K562 (cell line): ENCODE measurements around the gene COX19. TPM values are rescaled to one million over a fixed set of nuclear protein-coding genes. Genes with fewer than 3 reads are reported as not detected.
A peak's percentile ranks its signal among the peaks of the same experiment; 100 is the strongest.

Experiments used
- ATAC-seq: fragments of 200-7000 bp; cut with Tn5 transposase; 3 replicates; pipeline ENCODE4 v1.9.1; 2020; ENCODE audit warnings: moderate library complexity
- BruUV-seq: library from RNA; stranded (reverse); fragments of 400-500 nt; replicated peaks from 2 replicates; lab custom pipeline; 2021; lab: Mats Ljungman, UMichigan
- CTCF ChIA-PET: fragments of 300-600 bp; formaldehyde crosslinking; extraction: SDS; loops from one replicate; lab custom pipeline; 2021; ENCODE audit warnings: low intra/inter-chr PET ratio; lab: Yijun Ruan, JAX
- POLR2A ChIA-PET: fragments of 300-600, 350-650 bp; sonication (Branson Sonifier 250); formaldehyde crosslinking; extraction: SDS; loops from one replicate; lab custom pipeline; 2021; ENCODE audit warnings: antibody characterized with exemption, inconsistent platforms; lab: Yijun Ruan, JAX
- DNase-seq, 4 experiments: peaks; one replicate each; pipeline versions ENCODE4 v3.0.0 to v3.0.0-alpha.2; 2011 to 2018; ENCODE audit warnings: low spot score in 3 of 4, mixed read lengths in 3 of 4; ENCODE audit errors: extremely low read depth in 1 of 4
- FAIRE-seq: peaks from 2 replicates; lab custom pipeline; 2011; peaks lifted over from hg19 to GRCh38; lab: Jason Lieb, UNC
- H2AFZ ChIP-seq: 2 replicates; pipeline ENCODE4 v1.6.0; 2011; ENCODE audit warnings: low read depth, low read length, control low read depth, inconsistent platforms
- H3K27ac ChIP-seq: fragments of 200-600 bp; 3 replicates; pipeline ENCODE4 v1.8.0; 2011; ENCODE audit warnings: low read depth, mild to moderate bottlenecking, control low read depth, inconsistent platforms, low read length, moderate library complexity, mixed read lengths; ENCODE audit errors: extremely low read depth
- H3K27me3 ChIP-seq, 2 experiments: fragments of 300-600 bp in 1 of 2; 2 replicates in 1 of 2; 3 replicates in 1 of 2; pipeline versions ENCODE4 v1.6.0 to v1.8.0; 2011; ENCODE audit warnings: inconsistent platforms in 2 of 2, low read length in 2 of 2, mild to moderate bottlenecking in 1 of 2, mixed read lengths in 1 of 2, moderate library complexity in 1 of 2; ENCODE audit not compliant: control insufficient read depth in 2 of 2, insufficient read depth in 2 of 2
- H3K36me3 ChIP-seq: fragments of 300-600 bp; 3 replicates; pipeline ENCODE4 v1.8.0; 2011; ENCODE audit warnings: mild to moderate bottlenecking, low read length, inconsistent platforms; ENCODE audit not compliant: control insufficient read depth, insufficient read depth
- H3K4me1 ChIP-seq, 2 experiments: fragments of 200-600 bp in 1 of 2; replicated peaks in 1 of 2; 2 replicates in 1 of 2; 3 replicates in 1 of 2; pipeline versions ENCODE4 v1.5.1 to v1.8.0; 2011; ENCODE audit warnings: inconsistent platforms in 2 of 2, low read length in 2 of 2, mild to moderate bottlenecking in 1 of 2, mixed read lengths in 1 of 2, moderate library complexity in 1 of 2; ENCODE audit not compliant: control insufficient read depth in 2 of 2, insufficient read depth in 2 of 2
- H3K4me2 ChIP-seq: 2 replicates; pipeline ENCODE4 v1.6.1; 2011; ENCODE audit warnings: low read length, control low read depth, inconsistent platforms, mixed read lengths; ENCODE audit not compliant: insufficient read depth
- H3K4me3 ChIP-seq: fragments of 200-600 bp; sonication (generic), shearing (Covaris generic); 2 replicates; pipeline ENCODE4 v1.5.1; 2016; ENCODE audit warnings: control low read depth, inconsistent platforms
- H3K79me2 ChIP-seq: fragments of 200-600 bp; 3 replicates; pipeline ENCODE4 v1.8.0; 2011; ENCODE audit warnings: low read length, inconsistent platforms; ENCODE audit not compliant: control insufficient read depth, insufficient read depth
- H3K9ac ChIP-seq, 2 experiments: 2 replicates each; pipeline versions ENCODE4 v1.6.0 to v1.6.1; 2011; ENCODE audit warnings: low read depth in 2 of 2, low read length in 2 of 2, control low read depth in 1 of 2, inconsistent platforms in 1 of 2, mild to moderate bottlenecking in 1 of 2, mixed read lengths in 1 of 2; ENCODE audit not compliant: insufficient read depth in 1 of 2
- H3K9me1 ChIP-seq: one replicate; pipeline ENCODE4 v1.6.0; 2011; ENCODE audit warnings: inconsistent platforms, mild to moderate bottlenecking, low read length, moderate library complexity; ENCODE audit not compliant: control insufficient read depth, insufficient read depth
- H3K9me3 ChIP-seq: replicated peaks from 2 replicates; pipeline ENCODE4 v1.5.1; 2011; ENCODE audit warnings: low read depth, low read length, inconsistent platforms; ENCODE audit not compliant: control insufficient read depth, insufficient read depth
- H4K20me1 ChIP-seq: replicated peaks from 2 replicates; pipeline ENCODE4 v1.6.1; 2011; ENCODE audit warnings: low read length, inconsistent platforms, mixed read lengths; ENCODE audit not compliant: control insufficient read depth, insufficient read depth
- ARID3A ChIP-seq: IDR thresholded peaks from 2 replicates; pipeline ENCODE4 v1.6.1; 2012; ENCODE audit warnings: low read depth, low read length, improper control_type of control experiment, borderline replicate concordance
- CBX1 ChIP-seq: sonication (generic); IDR thresholded peaks from 2 replicates; pipeline ENCODE4 v1.6.1; 2016; ENCODE audit warnings: antibody characterized with exemption, low read depth, mild to moderate bottlenecking
- CGGBP1 ChIP-seq: fragments of 250-450 bp; sonication (Bioruptor Pico); IDR thresholded peaks from 2 replicates; pipeline ENCODE4 v1.9.0; 2021; ENCODE audit warnings: mild to moderate bottlenecking
- GTF2A2 ChIP-seq: IDR thresholded peaks from 2 replicates; pipeline ENCODE4 v1.6.1; 2016; ENCODE audit warnings: mild to moderate bottlenecking, missing genetic modification characterization, missing compliant biosample characterization
- HMBOX1 ChIP-seq: sonication (generic); IDR thresholded peaks from 2 replicates; pipeline ENCODE4 v1.6.1; 2016
- HOXB6 ChIP-seq: fragments of 250-450 bp; sonication (Bioruptor Pico); IDR thresholded peaks from 2 replicates; pipeline ENCODE4 v1.5.1; 2022; ENCODE audit warnings: mild to moderate bottlenecking, borderline replicate concordance
- ID3 ChIP-seq, 2 experiments: fragments of 250-450 bp in 1 of 2; fragments of 450-650 bp in 1 of 2; sonication (Bioruptor Pico) in 1 of 2; IDR thresholded peaks; 2 replicates each; pipeline versions ENCODE4 v1.6.1 to v1.8.0; 2016 to 2021; ENCODE audit warnings: mild to moderate bottlenecking in 2 of 2, moderate library complexity in 2 of 2, missing compliant biosample characterization in 1 of 2, missing genetic modification characterization in 1 of 2
- LCOR ChIP-seq: sonication (generic); formaldehyde crosslinking; IDR thresholded peaks from 2 replicates; pipeline ENCODE4 v1.8.0; 2022; ENCODE audit warnings: mild to moderate bottlenecking, missing genetic modification reagents
- MIER1 ChIP-seq: fragments of 450-650 bp; IDR thresholded peaks from 2 replicates; pipeline ENCODE4 v1.6.1; 2016; ENCODE audit warnings: antibody characterized with exemption, mild to moderate bottlenecking, low read depth
- MTA3 ChIP-seq: fragments of 450-650 bp; formaldehyde crosslinking; IDR thresholded peaks from 2 replicates; pipeline ENCODE4 v1.6.1; 2017; ENCODE audit warnings: mild to moderate bottlenecking, borderline replicate concordance
- POLR2G ChIP-seq: fragments of 200-400 bp; formaldehyde crosslinking; IDR thresholded peaks from 2 replicates; pipeline ENCODE4 v1.6.1; 2017; ENCODE audit warnings: low read depth, mild to moderate bottlenecking, antibody characterized with exemption, low read length, moderate library complexity
- SMAD1 ChIP-seq: fragments of 150-350 bp; IDR thresholded peaks from 2 replicates; pipeline ENCODE4 v1.6.1; 2014; ENCODE audit warnings: low read length, low read depth; ENCODE audit not compliant: partially characterized antibody
- SMARCA4 ChIP-seq: fragments of 450-650 bp; IDR thresholded peaks from 2 replicates; pipeline ENCODE4 v1.6.1; 2016
- TARDBP ChIP-seq: fragments of 450-650 bp; IDR thresholded peaks from 2 replicates; pipeline ENCODE4 v1.6.1; 2016
- ZNF197 ChIP-seq: fragments of 200-800 bp; sonication (Bioruptor generic); IDR thresholded peaks from 2 replicates; pipeline ENCODE4 v1.6.1; 2016; ENCODE audit warnings: low read depth, missing genetic modification characterization, missing compliant biosample characterization
- ZNF699 ChIP-seq: fragments of 250-450 bp; sonication (Bioruptor Pico); IDR thresholded peaks from 2 replicates; pipeline ENCODE4 v1.8.0; 2021; ENCODE audit warnings: mild to moderate bottlenecking, moderate library complexity; ENCODE audit not compliant: insufficient replicate concordance
- ZNF717 ChIP-seq: fragments of 250-450 bp; sonication (Bioruptor Pico); IDR thresholded peaks from 2 replicates; pipeline ENCODE4 v1.5.0; 2021
- WGBS: fragments of 100-300 bp; shearing (Covaris generic); methylation state at CpG from one replicate; pipeline ENCODE4 v1.1.6; 2016; ENCODE audit warnings: low coverage, mixed read lengths; ENCODE audit not compliant: insufficient coverage; ENCODE audit errors: missing lambda C conversion rate; 5-methylcytosine and 5-hydroxymethylcytosine counted together
- in situ Hi-C: fragments of 300-500 bp; cut with MboI; formaldehyde crosslinking; loops from 4 replicates; pipeline ENCODE4 v1.15.0; 2018; ENCODE audit warnings: inconsistent platforms, mixed read lengths
- intact Hi-C: fragments of 100-400 bp; cut with micrococcal nuclease; formaldehyde crosslinking; loops from 2 replicates; pipeline ENCODE4 v1.14.2; 2022
- polyA plus RNA-seq, 8 experiments: library from polyadenylated mRNA; depleted of rRNA in 4 of 8; stranded (reverse) in 5 of 8; unstranded in 3 of 8; fragments of >200 nt; fragmentation: Nextera tagmentation in 2 of 8; fragmentation: Illumina TruSeq in 1 of 8; extraction: Ambion mirVana in 2 of 8; extraction: Trizol in 1 of 8; gene quantifications; 2 replicates each; pipeline versions ENCODE4 v1.2.1 to v1.2.3, GENCODE V29; 2011 to 2014; ENCODE audit warnings: inconsistent platforms in 1 of 8, missing spikeins in 1 of 8
- total RNA-seq, 7 experiments: library from RNA; depleted of rRNA in 6 of 7; stranded (reverse); fragments of >200 nt in 6 of 7; fragmentation: Illumina TruSeq in 2 of 7; extraction: Trizol in 2 of 7; gene quantifications; 2 replicates each; pipeline versions ENCODE4 v1.2.1 to v1.2.3, GENCODE V29; 2011 to 2021; ENCODE audit warnings: low replicate concordance in 1 of 7

Gene COX19
- total and polyA plus RNA-seq, 9 of the 15 experiments (the other 6 are each of a cell fraction or from before 2014, with no cell fraction given): 5.2 to 10.5 (median 7.9) TPM

- intact Hi-C loops (no loop called here), in situ Hi-C loops (loop anchor here (25.0 kb wide), 1 partner anchor 182 kb away; the partner anchor contains the start of gene ZFAND2A)
- no peaks in the 10 kb centered on the region for H3K9me1 ChIP-seq
- H3K4me1 ChIP-seq: peaks cover 0 to 48% of the 10 kb centered on the region in 2 experiments; a peak in 2 of 5 replicates
- no peak overlapping the region for H3K4me2 ChIP-seq
- no peak overlapping the region for H2AFZ ChIP-seq
- peaks cover 4% of the 10 kb centered on the region for H3K79me2 ChIP-seq
- peaks cover 10 to 38% of the 10 kb centered on the region in 2 experiments; a peak in 3 of 5 replicates for H3K27me3 ChIP-seq
- H3K27ac ChIP-seq: no peak overlapping the region
- BruUV-seq: no TSS peak
- no peak overlapping the region for H3K9ac ChIP-seq
- no peak for TF ChIP-seq TARDBP
- no peak for TF ChIP-seq CGGBP1 (CRISPR knock-in tag)
- TF ChIP-seq ZNF717: no peak
- TF ChIP-seq MTA3: no peak
- no peak for TF ChIP-seq ZNF197 (CRISPR knock-in tag)
- no peak for TF ChIP-seq SMARCA4
- TF ChIP-seq ARID3A: no peak
- no peak for TF ChIP-seq LCOR (CRISPR knock-in tag)
- no peak for TF ChIP-seq MIER1
- no peak for TF ChIP-seq SMAD1
- TF ChIP-seq POLR2G: no peak
- no peak for TF ChIP-seq ZNF699 (CRISPR knock-in tag)
- no peak for TF ChIP-seq CBX1
- TF ChIP-seq ID3 (CRISPR knock-in tag; IDR thresholded peaks at IDR 0.05): no peak
- no peak for TF ChIP-seq ID3 (tag; IDR thresholded peaks at IDR 0.05)
- no peak for TF ChIP-seq HMBOX1
- no peak for TF ChIP-seq GTF2A2 (tag)
- TF ChIP-seq HOXB6 (CRISPR knock-in tag): no peak
- H4K20me1 ChIP-seq: peaks cover 3% of the 10 kb centered on the region; the same call in 1 of the 2 replicates
- DNase-seq: no peak
- H3K9me3 ChIP-seq: no peaks in the 10 kb centered on the region; the same call in 1 of the 2 replicates
- 15% methylated on average over 14 of the region's 15 CpGs for WGBS
- FAIRE-seq: peak; percentile 29
- H3K36me3 ChIP-seq: peaks cover 3% of the 10 kb centered on the region; the same call in 1 of the 3 replicates
- ChIA-PET CTCF (no interaction called here), POLR2A (no interaction called here)
- H3K4me3 ChIP-seq: no peak overlapping the region
- no peak for ATAC-seq
Observed at GRCh38 chr7:979886-980571, 4.7 kb upstream of the COX19 start.
